Right atrium auricular region (tissue), 2 donors: ENCODE results near the gene WDR81. TPM values are rescaled to one million over a fixed set of nuclear protein-coding genes. Genes with fewer than 3 reads are reported as not detected.

Source experiments
- DNase-seq: peaks from one replicate; pipeline ENCODE4 v3.0.0-alpha.2; 2019; ENCODE audit warnings: low spot score
- H3K27ac ChIP-seq, 2 donors: fragments of 200-600 bp; sonication (generic); 1 replicate in 1 of 2; 2 replicates in 1 of 2; pipeline ENCODE4 v1.5.1; 2016 to 2019
- H3K27me3 ChIP-seq, 2 donors: fragments of 200-600 bp; sonication (generic); one replicate each; pipeline versions ENCODE4 v1.5.1 to v1.6.0; 2017 to 2019
- H3K36me3 ChIP-seq: fragments of 200-600 bp; sonication (generic); one replicate; pipeline ENCODE4 v1.5.1; 2016
- H3K4me1 ChIP-seq, 2 donors: fragments of 200-600 bp; sonication (generic); one replicate each; pipeline versions ENCODE4 v1.5.1 to v1.6.0; 2017 to 2019
- H3K4me3 ChIP-seq, 2 donors: fragments of 200-600 bp; sonication (generic); 1 replicate in 1 of 2; 2 replicates in 1 of 2; pipeline ENCODE4 v1.5.1; 2017 to 2019; ENCODE audit warnings: mild to moderate bottlenecking in 1 of 2, moderate library complexity in 1 of 2
- H3K9me3 ChIP-seq, 2 donors: fragments of 200-600 bp; sonication (generic); one replicate each; pipeline ENCODE4 v1.5.1; 2019
- CTCF ChIP-seq, 2 donors: fragments of 200-600 bp; sonication (generic); IDR thresholded peaks; one replicate each; pipeline ENCODE4 v1.5.1; 2019; ENCODE audit warnings: antibody characterized with exemption in 2 of 2
- total RNA-seq, 2 donors: library from RNA; depleted of rRNA; stranded (reverse); fragments of >200 nt; gene quantifications; one replicate each; pipeline ENCODE4 v1.1.0, GENCODE V29; 2016

WDR81 gene
- total RNA-seq, 2 donors from 2014 or later = 10.9 to 17.9 TPM

- Histone ChIP-seq H3K27me3 (no peaks in the 10 kb centered on the region), H3K4me3 (peak overlapping the region in 1 of 2 donors; percentile 26), H3K27ac (peak overlapping the region; percentile 85 to 90), H3K4me1 (peaks cover 0 to 40% of the 10 kb centered on the region in 2 donors), H3K9me3 (no peaks in the 10 kb centered on the region), H3K36me3 (peaks cover 28% of the 10 kb centered on the region)
- no peak for DNase-seq
- TF ChIP-seq CTCF (IDR thresholded peaks at IDR 0.05) = no peak
These were observed 6.6 kb downstream of the WDR81 start for GRCh38 chr17:1731194-1731506.

GRCh38 chr17:1732241-1732832 is 7.8 kb downstream of the WDR81 start:
- Histone ChIP-seq H3K4me3 (no peak overlapping the region), H3K27ac (no peak overlapping the region), H3K36me3 (peaks cover 29% of the 10 kb centered on the region), H3K4me1 (peaks cover 0 to 43% of the 10 kb centered on the region in 2 donors), H3K27me3 (no peaks in the 10 kb centered on the region), H3K9me3 (no peaks in the 10 kb centered on the region)
- TF ChIP-seq CTCF (IDR thresholded peaks at IDR 0.05) = no peak
- DNase-seq = no peak

GRCh38 chr17:1732833-1733321 is 8.4 kb downstream of the WDR81 start:
- H3K27me3 ChIP-seq = no peaks in the 10 kb centered on the region
- no peak overlapping the region for H3K27ac ChIP-seq
- peaks cover 35% of the 10 kb centered on the region for H3K36me3 ChIP-seq
- H3K4me1 ChIP-seq = peaks cover 0 to 48% of the 10 kb centered on the region in 2 donors
- no peaks in the 10 kb centered on the region for H3K9me3 ChIP-seq
- no peak for DNase-seq
- TF ChIP-seq CTCF (IDR thresholded peaks at IDR 0.05) = no peak
- no peak overlapping the region for H3K4me3 ChIP-seq

GRCh38 chr17:1733759-1734158 is 9.3 kb downstream of the WDR81 start:
- Histone ChIP-seq H3K4me1 (peaks cover 0 to 44% of the 10 kb centered on the region in 2 donors), H3K27me3 (no peaks in the 10 kb centered on the region), H3K27ac (no peak overlapping the region), H3K36me3 (peaks cover 36% of the 10 kb centered on the region), H3K9me3 (no peaks in the 10 kb centered on the region), H3K4me3 (no peak overlapping the region)
- DNase-seq = no peak
- no peak for TF ChIP-seq CTCF (IDR thresholded peaks at IDR 0.05)

GRCh38 chr17:1735418-1735817 is 10.9 kb downstream of the WDR81 start:
- H3K27ac ChIP-seq = no peak overlapping the region
- DNase-seq = no peak

More at GRCh38 chr17:1735418-1735817, 10.9 kb downstream of the WDR81 start:
- H3K36me3 ChIP-seq = peaks cover 36% of the 10 kb centered on the region
- peaks cover 0 to 38% of the 10 kb centered on the region in 2 donors for H3K4me1 ChIP-seq
- TF ChIP-seq CTCF (IDR thresholded peaks at IDR 0.05) = no peak
- H3K4me3 ChIP-seq = no peak overlapping the region
- no peaks in the 10 kb centered on the region for H3K9me3 ChIP-seq
- H3K27me3 ChIP-seq = no peaks in the 10 kb centered on the region
